ENCODE measurements around the gene IGIP.

- TF ChIP-seq CTCF (IDR thresholded peaks at IDR 0.05) (no peak), POLR2A (IDR thresholded peaks at IDR 0.05) (no peak), EP300 (IDR thresholded peaks at IDR 0.05) (no peak)
Observed at GRCh38 chr5:140150201-140150600, 24.5 kb downstream of the IGIP start.
